HepG2 (cell line): ENCODE measurements around the gene DGKB. TPM values are rescaled to one million over a fixed set of nuclear protein-coding genes. Genes with fewer than 3 reads are reported as not detected.

Experiments used
- ATAC-seq: fragments of 200-7000 bp; cut with Tn5 transposase; 3 replicates; pipeline ENCODE4 v1.9.1; 2020; ENCODE audit warnings: mild to moderate bottlenecking, moderate library complexity
- BruUV-seq: library from RNA; stranded (reverse); fragments of 400-500 nt; replicated peaks from 2 replicates; lab custom pipeline; 2021; lab: Mats Ljungman, UMichigan
- CTCF ChIA-PET: fragments of 300-600 bp; formaldehyde crosslinking; extraction: SDS; loops from one replicate; lab custom pipeline; 2021; ENCODE audit warnings: low total read pairs, inconsistent platforms, low intra/inter-chr PET ratio; lab: Yijun Ruan, JAX
- POLR2A ChIA-PET: fragments of 350-600 bp; sonication (Branson Sonifier 250); formaldehyde crosslinking; loops from one replicate; lab custom pipeline; 2020; ENCODE audit warnings: antibody characterized with exemption, inconsistent platforms; lab: Yijun Ruan, JAX
- DNase-seq: peaks from one replicate; pipeline ENCODE4 v3.0.0-alpha.2; 2015; ENCODE audit warnings: low spot score
- FAIRE-seq: peaks from 3 replicates; lab custom pipeline; 2011; peaks lifted over from hg19 to GRCh38; lab: Jason Lieb, UNC
- H2AFZ ChIP-seq: one replicate; pipeline ENCODE4 v1.6.1; 2011; ENCODE audit warnings: low read length, inconsistent platforms
- H3K27ac ChIP-seq: fragments of 300-600 bp; 3 replicates; pipeline ENCODE4 v1.8.0; 2011; ENCODE audit warnings: mixed run types, mild to moderate bottlenecking, mixed read lengths, low read length, inconsistent platforms; ENCODE audit not compliant: insufficient read depth; ENCODE audit errors: extremely low read length
- H3K27me3 ChIP-seq, 2 experiments: fragments of 200-600 bp in 1 of 2; 2 replicates in 1 of 2; 3 replicates in 1 of 2; pipeline versions ENCODE4 v1.6.0 to v1.8.0; 2011; ENCODE audit warnings: low read length in 2 of 2, mild to moderate bottlenecking in 2 of 2, moderate library complexity in 2 of 2, inconsistent platforms in 1 of 2; ENCODE audit not compliant: insufficient read depth in 2 of 2, control insufficient read depth in 1 of 2
- H3K36me3 ChIP-seq, 2 experiments: fragments of 200-600 bp in 1 of 2; replicated peaks in 1 of 2; 2 replicates in 1 of 2; 3 replicates in 1 of 2; pipeline versions ENCODE4 v1.5.1 to v1.8.0; 2011; ENCODE audit warnings: low read length in 2 of 2, inconsistent platforms in 1 of 2; ENCODE audit not compliant: insufficient read depth in 2 of 2, control insufficient read depth in 1 of 2
- H3K4me1 ChIP-seq: 2 replicates; pipeline ENCODE4 v1.5.1; 2012; ENCODE audit warnings: low read length, inconsistent platforms; ENCODE audit not compliant: insufficient read depth
- H3K4me2 ChIP-seq: 2 replicates; pipeline ENCODE4 v1.6.0; 2011; ENCODE audit warnings: low read depth, low read length, inconsistent platforms
- H3K4me3 ChIP-seq, 3 experiments: fragments of 200-600 bp in 1 of 3; sonication (generic), shearing (Covaris generic) in 1 of 3; replicated peaks in 1 of 3; 2 replicates each; pipeline ENCODE4 v1.5.1; 2011 to 2016; ENCODE audit warnings: low read length in 3 of 3, inconsistent platforms in 2 of 3, low read depth in 2 of 3, mild to moderate bottlenecking in 2 of 3, control low read depth in 1 of 3, mixed read lengths in 1 of 3; ENCODE audit not compliant: insufficient read depth in 1 of 3
- H3K79me2 ChIP-seq: one replicate; pipeline ENCODE4 v1.6.1; 2011; ENCODE audit warnings: low read length, inconsistent platforms; ENCODE audit not compliant: insufficient read depth
- H3K9ac ChIP-seq: 2 replicates; pipeline ENCODE4 v1.6.0; 2011; ENCODE audit warnings: mild to moderate bottlenecking, low read depth, low read length, inconsistent platforms; ENCODE audit not compliant: insufficient read depth
- H3K9me3 ChIP-seq: 2 replicates; pipeline ENCODE4 v1.5.1; 2012; ENCODE audit warnings: mild to moderate bottlenecking, low read length
- H4K20me1 ChIP-seq: 2 replicates; pipeline ENCODE4 v1.6.0; 2011; ENCODE audit warnings: inconsistent platforms, mild to moderate bottlenecking, low read length, moderate library complexity; ENCODE audit not compliant: insufficient read depth
- ARID2 ChIP-seq: sonication (generic); formaldehyde crosslinking; IDR thresholded peaks from 2 replicates; pipeline ENCODE4 v1.8.1; 2022; ENCODE audit warnings: mild to moderate bottlenecking, missing genetic modification reagents, borderline replicate concordance
- BHLHE40 ChIP-seq: IDR thresholded peaks from 2 replicates; pipeline ENCODE4 v1.6.1; 2011; ENCODE audit warnings: low read length, improper control_type of control experiment
- CC2D1A ChIP-seq: sonication (generic); formaldehyde crosslinking; IDR thresholded peaks from 2 replicates; pipeline ENCODE4 v1.8.1; 2023; ENCODE audit warnings: mild to moderate bottlenecking, missing genetic modification reagents
- CENPX ChIP-seq: sonication (generic); formaldehyde crosslinking; IDR thresholded peaks from 2 replicates; pipeline ENCODE4 v1.9.0; 2021; ENCODE audit warnings: mild to moderate bottlenecking, missing genetic modification reagents, moderate library complexity
- KDM6A ChIP-seq: IDR thresholded peaks from 2 replicates; pipeline ENCODE4 v1.6.1; 2016; ENCODE audit warnings: low read depth
- MAFK ChIP-seq, 2 experiments: IDR thresholded peaks in 1 of 2; conservative IDR thresholded peaks in 1 of 2; 2 replicates each; pipeline ENCODE4 v1.6.1; 2011; ENCODE audit warnings: improper control_type of control experiment in 2 of 2, low read length in 2 of 2
- MEF2D ChIP-seq: sonication (generic); formaldehyde crosslinking; IDR thresholded peaks from 2 replicates; pipeline ENCODE4 v1.5.1; 2020; ENCODE audit warnings: mild to moderate bottlenecking, missing genetic modification reagents
- MLLT10 ChIP-seq: sonication (generic); formaldehyde crosslinking; IDR thresholded peaks from 2 replicates; pipeline ENCODE4 v1.4.0; 2020; ENCODE audit warnings: missing genetic modification reagents
- PHF21A ChIP-seq: sonication (generic); formaldehyde crosslinking; IDR thresholded peaks from 2 replicates; pipeline ENCODE4 v1.5.0; 2020; ENCODE audit warnings: mild to moderate bottlenecking, missing genetic modification reagents
- SRF ChIP-seq: IDR thresholded peaks from 2 replicates; pipeline ENCODE4 v1.6.1; 2011; ENCODE audit warnings: mild to moderate bottlenecking, low read depth, low read length, moderate library complexity
- ZBTB8A ChIP-seq: sonication (generic); formaldehyde crosslinking; IDR thresholded peaks from 2 replicates; pipeline ENCODE4 v1.4.0; 2020; ENCODE audit warnings: mild to moderate bottlenecking, low read depth, missing genetic modification reagents, borderline replicate concordance
- ZNF3 ChIP-seq: IDR thresholded peaks from 2 replicates; pipeline ENCODE4 v1.7.0; 2017; ENCODE audit warnings: inconsistent platforms
- ZNF34 ChIP-seq: sonication (generic); formaldehyde crosslinking; IDR thresholded peaks from 2 replicates; pipeline ENCODE4 v1.4.0; 2020; ENCODE audit warnings: mild to moderate bottlenecking, missing genetic modification reagents, borderline replicate concordance
- ZNF382 ChIP-seq: sonication (generic); formaldehyde crosslinking; IDR thresholded peaks from 2 replicates; pipeline ENCODE4 v1.5.0; 2020; ENCODE audit warnings: missing genetic modification reagents, mild to moderate bottlenecking, borderline replicate concordance
- ZNF563 ChIP-seq: sonication (generic); formaldehyde crosslinking; IDR thresholded peaks from 2 replicates; pipeline ENCODE4 v1.8.0; 2022; ENCODE audit warnings: mild to moderate bottlenecking, moderate library complexity, missing genetic modification reagents
- ZNF878 ChIP-seq: sonication (generic); formaldehyde crosslinking; IDR thresholded peaks from 2 replicates; pipeline ENCODE4 v1.8.1; 2023; ENCODE audit warnings: mild to moderate bottlenecking, missing genetic modification reagents, moderate library complexity
- WGBS: methylation state at CpG from one replicate; pipeline ENCODE4 v1.1.6; 2017; ENCODE audit warnings: low lambda C conversion rate; 5-methylcytosine and 5-hydroxymethylcytosine counted together
- in situ Hi-C: cut with HindIII; loops from 2 replicates; pipeline ENCODE4 v1.10.0; 2017; ENCODE audit warnings: low pct_unique_long_range_greater_than_20kb; ENCODE audit not compliant: extremely low pct_ligation_motif_present
- intact Hi-C: fragments of 100-400 bp; cut with micrococcal nuclease; formaldehyde crosslinking; loops from one replicate; pipeline ENCODE4 v1.10.0; 2022; ENCODE audit not compliant: unreplicated experiment
- polyA plus RNA-seq, 8 experiments: library from polyadenylated mRNA; depleted of rRNA in 3 of 8; stranded (reverse) in 7 of 8; unstranded in 1 of 8; fragments of >200 nt; fragmentation: Illumina TruSeq in 4 of 8; extraction: Trizol in 4 of 8; gene quantifications; 2 replicates each; pipeline versions ENCODE4 v1.2.1 to v1.2.3, GENCODE V29; 2011 to 2016; ENCODE audit warnings: low read depth in 4 of 8, missing spikeins in 1 of 8, mixed read lengths in 1 of 8; ENCODE audit not compliant: insufficient read depth in 1 of 8
- total RNA-seq, 5 experiments: library from RNA; depleted of rRNA; stranded (reverse); fragments of >200 nt; fragmentation: Illumina TruSeq; extraction: Trizol; gene quantifications; 2 replicates each; pipeline ENCODE4 v1.2.3, GENCODE V29; 2016; ENCODE audit warnings: low read depth in 1 of 5
- TF ChIP-seq, protein P1 (sequence below): sonication (generic); formaldehyde crosslinking; IDR thresholded peaks from 2 replicates; pipeline ENCODE4 v1.4.0; 2020; ENCODE audit warnings: missing genetic modification reagents, borderline replicate concordance
- TF ChIP-seq, protein P2 (sequence below): sonication (generic); formaldehyde crosslinking; IDR thresholded peaks from 2 replicates; pipeline ENCODE4 v1.8.0; 2022; ENCODE audit warnings: missing genetic modification reagents, mild to moderate bottlenecking, moderate library complexity, borderline replicate concordance
- TF ChIP-seq, protein P3 (sequence below): sonication (generic); formaldehyde crosslinking; IDR thresholded peaks from 2 replicates; pipeline ENCODE4 v1.8.0; 2022; ENCODE audit warnings: low read depth, missing genetic modification reagents

The DGKB gene
- total and polyA plus RNA-seq, 2 of the 13 experiments (the other 11 are each of a cell fraction or from before 2014, with no cell fraction given): not detected

DNA sequence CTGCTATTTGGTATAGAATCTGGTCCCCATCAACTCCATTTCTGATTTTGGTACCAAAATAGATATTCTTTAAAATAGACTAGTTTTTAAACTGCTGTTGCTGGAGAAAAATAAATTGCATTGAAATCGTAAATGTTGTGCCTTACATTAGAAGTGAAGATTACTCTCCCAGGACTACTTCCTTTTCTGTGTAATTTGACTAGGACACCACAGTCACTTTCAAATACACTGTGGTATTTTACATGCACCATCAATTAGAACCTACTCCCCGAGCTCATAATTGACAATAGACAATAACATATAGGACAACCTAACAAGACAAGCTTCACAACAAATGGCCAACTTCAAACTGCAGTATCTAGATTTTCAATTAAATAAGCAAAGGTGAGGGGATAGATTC, 211.5 kb downstream of the DGKB start:
- BruUV-seq: no TSS peak
- WGBS: 2% methylated on average over 2 of the region's 2 CpGs
- FAIRE-seq: no peak

More for the DNA sequence above, 211.5 kb downstream of the DGKB start:
- H3K9ac ChIP-seq: no peak overlapping the region
- no peak overlapping the region for H2AFZ ChIP-seq
- no peaks in the 10 kb centered on the region for H3K36me3 ChIP-seq
- no peaks in the 10 kb centered on the region for H3K27me3 ChIP-seq
- no peaks in the 10 kb centered on the region for H3K9me3 ChIP-seq
- H3K79me2 ChIP-seq: no peaks in the 10 kb centered on the region
- H3K4me2 ChIP-seq: no peak overlapping the region
- H4K20me1 ChIP-seq: no peaks in the 10 kb centered on the region
- intact Hi-C loops (loop anchor here (1.0 kb wide), 1 partner anchor 1409 kb away; no protein-coding TSS in a partner anchor), in situ Hi-C loops (loop anchor here (10.0 kb wide), 1 partner anchor 1416 kb away; no protein-coding TSS in a partner anchor)
- CTCF ChIA-PET: interaction anchor here (1.3 to 1.8 kb wide), 2 partner anchors 1411 to 1414 kb away, joined by 3 to 9 read pairs; no protein-coding TSS in a partner anchor
- no peak for ATAC-seq
- no peak overlapping the region for H3K4me3 ChIP-seq
- TF ChIP-seq PHF21A: no peak
- no peak for TF ChIP-seq ZBTB8A
- TF ChIP-seq KDM6A (CRISPR knock-in tag): no peak
- no peak for TF ChIP-seq CC2D1A
- TF ChIP-seq, protein P1, sequence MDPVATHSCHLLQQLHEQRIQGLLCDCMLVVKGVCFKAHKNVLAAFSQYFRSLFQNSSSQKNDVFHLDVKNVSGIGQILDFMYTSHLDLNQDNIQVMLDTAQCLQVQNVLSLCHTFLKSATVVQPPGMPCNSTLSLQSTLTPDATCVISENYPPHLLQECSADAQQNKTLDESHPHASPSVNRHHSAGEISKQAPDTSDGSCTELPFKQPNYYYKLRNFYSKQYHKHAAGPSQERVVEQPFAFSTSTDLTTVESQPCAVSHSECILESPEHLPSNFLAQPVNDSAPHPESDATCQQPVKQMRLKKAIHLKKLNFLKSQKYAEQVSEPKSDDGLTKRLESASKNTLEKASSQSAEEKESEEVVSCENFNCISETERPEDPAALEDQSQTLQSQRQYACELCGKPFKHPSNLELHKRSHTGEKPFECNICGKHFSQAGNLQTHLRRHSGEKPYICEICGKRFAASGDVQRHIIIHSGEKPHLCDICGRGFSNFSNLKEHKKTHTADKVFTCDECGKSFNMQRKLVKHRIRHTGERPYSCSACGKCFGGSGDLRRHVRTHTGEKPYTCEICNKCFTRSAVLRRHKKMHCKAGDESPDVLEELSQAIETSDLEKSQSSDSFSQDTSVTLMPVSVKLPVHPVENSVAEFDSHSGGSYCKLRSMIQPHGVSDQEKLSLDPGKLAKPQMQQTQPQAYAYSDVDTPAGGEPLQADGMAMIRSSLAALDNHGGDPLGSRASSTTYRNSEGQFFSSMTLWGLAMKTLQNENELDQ (CRISPR knock-in tag): no peak
- TF ChIP-seq, protein P2, sequence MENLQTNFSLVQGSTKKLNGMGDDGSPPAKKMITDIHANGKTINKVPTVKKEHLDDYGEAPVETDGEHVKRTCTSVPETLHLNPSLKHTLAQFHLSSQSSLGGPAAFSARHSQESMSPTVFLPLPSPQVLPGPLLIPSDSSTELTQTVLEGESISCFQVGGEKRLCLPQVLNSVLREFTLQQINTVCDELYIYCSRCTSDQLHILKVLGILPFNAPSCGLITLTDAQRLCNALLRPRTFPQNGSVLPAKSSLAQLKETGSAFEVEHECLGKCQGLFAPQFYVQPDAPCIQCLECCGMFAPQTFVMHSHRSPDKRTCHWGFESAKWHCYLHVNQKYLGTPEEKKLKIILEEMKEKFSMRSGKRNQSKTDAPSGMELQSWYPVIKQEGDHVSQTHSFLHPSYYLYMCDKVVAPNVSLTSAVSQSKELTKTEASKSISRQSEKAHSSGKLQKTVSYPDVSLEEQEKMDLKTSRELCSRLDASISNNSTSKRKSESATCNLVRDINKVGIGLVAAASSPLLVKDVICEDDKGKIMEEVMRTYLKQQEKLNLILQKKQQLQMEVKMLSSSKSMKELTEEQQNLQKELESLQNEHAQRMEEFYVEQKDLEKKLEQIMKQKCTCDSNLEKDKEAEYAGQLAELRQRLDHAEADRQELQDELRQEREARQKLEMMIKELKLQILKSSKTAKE (CRISPR knock-in tag): no peak
- no peak for TF ChIP-seq ZNF878 (CRISPR knock-in tag)
- no peak for TF ChIP-seq ZNF382 (CRISPR knock-in tag)
- no peak for TF ChIP-seq ZNF563 (CRISPR knock-in tag)
- no peak for TF ChIP-seq SRF
- TF ChIP-seq CENPX: no peak
- no peak for TF ChIP-seq MLLT10
- TF ChIP-seq BHLHE40: no peak
- TF ChIP-seq ARID2 (CRISPR knock-in tag): no peak
- TF ChIP-seq, protein P3, sequence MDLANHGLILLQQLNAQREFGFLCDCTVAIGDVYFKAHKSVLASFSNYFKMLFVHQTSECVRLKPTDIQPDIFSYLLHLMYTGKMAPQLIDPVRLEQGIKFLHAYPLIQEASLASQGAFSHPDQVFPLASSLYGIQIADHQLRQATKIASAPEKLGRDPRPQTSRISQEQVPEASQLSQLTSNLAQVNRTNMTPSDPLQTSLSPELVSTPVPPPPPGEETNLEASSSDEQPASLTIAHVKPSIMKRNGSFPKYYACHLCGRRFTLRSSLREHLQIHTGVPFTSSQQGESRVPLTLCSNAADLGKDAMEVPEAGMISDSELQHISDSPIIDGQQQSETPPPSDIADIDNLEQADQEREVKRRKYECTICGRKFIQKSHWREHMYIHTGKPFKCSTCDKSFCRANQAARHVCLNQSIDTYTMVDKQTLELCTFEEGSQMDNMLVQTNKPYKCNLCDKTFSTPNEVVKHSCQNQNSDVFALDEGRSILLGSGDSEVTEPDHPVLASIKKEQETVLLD (CRISPR knock-in tag): no peak
- TF ChIP-seq ZNF3 (CRISPR knock-in tag): no peak
- no peak for TF ChIP-seq MAFK (conservative IDR thresholded peaks at IDR 0.05 in 1 of 2, IDR thresholded peaks at IDR 0.05 in 1 of 2; ENCODE audit: low read length in 2 of 2)
- TF ChIP-seq MEF2D: no peak
- TF ChIP-seq ZNF34 (CRISPR knock-in tag): no peak
- POLR2A ChIA-PET: no interaction called here
- DNase-seq: no peak
- no peak overlapping the region for H3K27ac ChIP-seq
- no peaks in the 10 kb centered on the region for H3K4me1 ChIP-seq
